ENCODE measurements around the gene GAB2.

GAB2 gene

GRCh38 chr11:78341841-78342240 lies 75.8 kb downstream of the GAB2 start:
- no peak for DNase-seq (ENCODE audit: low spot score)

- no peak for DNase-seq (ENCODE audit: low spot score)
Observed at GRCh38 chr11:78340530-78340929, 77.1 kb downstream of the GAB2 start.

- DNase-seq (ENCODE audit: low spot score) = no peak
Observed at GRCh38 chr11:78339945-78340344, 77.7 kb downstream of the GAB2 start.

DNA sequence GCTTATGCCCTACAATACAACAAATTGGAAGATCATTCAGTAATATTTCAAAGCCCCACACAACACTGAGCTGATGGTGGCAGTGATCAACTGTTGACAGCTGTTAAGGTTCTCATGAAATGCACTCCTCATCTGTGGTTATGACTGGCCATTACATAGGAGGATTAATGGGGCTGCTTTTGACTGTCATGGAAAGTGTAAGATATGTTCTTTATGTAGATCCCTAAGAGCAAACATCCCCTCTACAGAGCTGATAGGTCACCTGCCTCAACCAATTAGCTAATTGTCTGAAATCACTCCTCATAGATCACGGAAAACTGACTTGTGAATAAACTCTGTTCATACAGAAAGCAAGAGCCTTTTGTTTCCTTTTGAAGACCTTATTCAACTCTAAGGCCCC lies 78.1 kb downstream of the GAB2 start:
- no peak for DNase-seq (ENCODE audit: low spot score)

DNA sequence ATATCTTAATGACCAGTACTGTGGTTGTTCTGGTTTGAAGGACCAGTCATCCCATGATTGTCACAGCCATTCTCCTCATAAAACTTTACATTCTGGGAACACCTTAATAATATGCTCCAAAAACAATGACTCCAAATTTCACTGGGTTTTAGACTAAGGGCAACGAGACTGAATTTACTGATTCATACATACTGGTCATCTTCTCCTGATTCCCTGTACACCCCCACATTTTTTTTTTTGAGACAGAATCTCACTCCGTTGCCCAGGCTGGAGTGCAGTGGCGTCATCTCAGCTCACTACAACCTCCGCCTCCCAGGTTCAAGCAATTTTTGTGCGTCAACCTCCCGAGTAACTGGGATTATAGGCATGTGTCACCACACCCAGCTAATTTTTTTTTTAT lies 78.9 kb downstream of the GAB2 start:
- DNase-seq (ENCODE audit: low spot score) = no peak

DNA sequence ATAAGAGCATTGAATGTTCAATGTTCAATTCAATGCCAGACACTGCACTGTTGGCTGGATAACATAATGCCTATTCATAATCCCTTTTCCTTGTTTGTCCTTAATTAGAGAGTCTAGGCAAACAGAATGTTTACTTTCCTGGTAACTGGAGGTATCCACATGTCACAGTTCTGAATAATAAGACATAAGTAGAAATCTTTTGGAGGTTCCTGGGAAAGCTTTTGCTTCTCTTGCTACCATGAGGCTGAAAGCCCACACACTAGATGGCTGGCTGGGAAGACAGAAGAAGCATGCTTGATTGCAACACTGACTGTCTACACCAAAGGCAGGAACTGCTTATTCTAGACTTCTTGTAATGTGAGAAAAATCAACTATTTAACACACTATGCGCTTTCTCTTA lies 79.5 kb downstream of the GAB2 start:
- DNase-seq (ENCODE audit: low spot score) = no peak

DNA sequence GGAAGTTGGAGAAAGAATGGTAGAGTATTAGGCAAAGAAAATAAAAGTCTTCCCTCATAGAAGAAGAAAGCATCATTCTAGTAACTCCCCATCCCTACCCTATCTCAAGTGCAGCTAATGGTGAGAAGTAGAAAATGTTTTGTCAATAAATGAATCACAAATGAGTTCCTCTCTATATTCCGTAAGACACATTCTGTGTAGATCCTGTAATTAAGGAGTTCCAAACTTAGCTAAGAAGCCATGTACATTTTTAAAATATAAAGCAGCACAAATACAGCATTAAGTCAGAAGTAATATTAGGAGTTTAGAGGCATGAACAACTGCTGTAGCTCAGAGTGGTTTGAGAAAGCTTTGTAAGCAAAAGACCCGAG lies 80.1 kb downstream of the GAB2 start:
- DNase-seq (ENCODE audit: low spot score) = no peak

DNA sequence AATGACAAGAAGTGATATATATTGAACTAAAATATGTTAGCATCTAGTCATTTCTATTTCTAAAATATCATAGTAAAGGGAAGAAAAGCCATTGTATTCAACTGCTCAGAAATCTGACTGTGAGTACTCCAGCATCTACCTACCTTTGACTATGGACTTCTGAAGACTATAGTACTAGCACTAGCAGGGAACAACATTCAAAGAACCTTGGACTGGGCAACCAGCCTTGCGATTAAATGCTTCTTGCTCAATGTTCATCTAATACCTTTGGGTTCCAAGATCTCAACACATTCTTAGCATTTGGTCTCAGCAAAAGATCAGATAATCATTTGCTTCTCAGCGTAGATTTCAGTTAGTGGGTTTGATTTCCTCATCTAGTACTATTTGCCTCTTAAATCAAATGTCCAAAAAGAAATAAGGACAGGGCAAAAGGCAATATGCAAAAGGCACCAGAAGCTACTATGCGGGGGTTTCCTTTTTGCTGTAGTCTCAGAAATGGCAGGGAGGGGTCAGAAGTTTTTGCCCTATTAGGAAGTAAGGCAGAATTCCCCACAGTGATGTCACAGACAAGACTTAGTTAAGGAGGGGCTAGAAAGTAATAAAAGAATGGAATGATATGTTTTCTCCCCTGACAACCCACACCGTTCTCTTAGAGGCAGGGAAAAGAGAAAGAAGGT lies 80.6 kb downstream of the GAB2 start:
- no peak for DNase-seq (ENCODE audit: low spot score)

GRCh38 chr11:78334109-78334508 lies 83.5 kb downstream of the GAB2 start:
- DNase-seq (ENCODE audit: low spot score) = no peak

GRCh38 chr11:78332872-78333271 lies 84.7 kb downstream of the GAB2 start:
- no peak for DNase-seq (ENCODE audit: low spot score)

DNA sequence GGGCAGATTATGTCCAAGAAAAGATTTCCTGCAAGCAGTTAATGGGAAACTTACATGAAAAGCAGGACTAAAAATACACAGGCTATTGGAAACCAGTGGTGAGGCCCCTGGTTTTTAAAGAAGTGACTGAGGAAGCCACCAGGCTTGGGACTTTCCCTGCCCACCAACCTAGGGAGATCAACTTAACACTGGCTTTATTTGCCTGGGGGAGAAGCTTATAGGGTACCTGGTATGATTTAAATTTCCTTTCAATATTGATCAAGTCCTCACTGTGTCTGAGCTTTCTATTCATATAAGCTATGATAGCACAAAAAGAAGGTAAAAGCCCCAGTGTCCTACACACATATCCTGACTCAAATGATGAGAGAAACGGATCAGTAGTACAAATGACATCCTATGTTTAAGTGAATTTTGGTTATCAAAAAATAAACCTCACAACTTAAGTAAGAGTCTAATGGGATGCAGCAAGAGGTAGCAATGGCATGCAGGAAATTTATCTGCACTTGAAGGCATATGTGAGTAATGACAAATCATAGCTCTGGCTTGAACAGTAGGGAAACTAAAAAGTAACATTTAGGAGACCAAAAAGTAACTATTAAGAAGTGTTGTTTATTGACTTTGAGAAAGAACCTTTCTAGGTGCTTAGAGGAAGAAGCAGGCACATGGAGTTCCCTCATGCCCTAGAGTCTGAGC lies 85.3 kb downstream of the GAB2 start:
- no peak for DNase-seq (ENCODE audit: low spot score)

GRCh38 chr11:78331711-78332110 lies 85.9 kb downstream of the GAB2 start:
- DNase-seq (ENCODE audit: low spot score) = no peak

- DNase-seq (ENCODE audit: low spot score) = no peak
Observed at GRCh38 chr11:78330361-78330760, 87.3 kb downstream of the GAB2 start.

- no peak for DNase-seq (ENCODE audit: low spot score)
Observed at GRCh38 chr11:78327945-78328344, 89.7 kb downstream of the GAB2 start.

DNA sequence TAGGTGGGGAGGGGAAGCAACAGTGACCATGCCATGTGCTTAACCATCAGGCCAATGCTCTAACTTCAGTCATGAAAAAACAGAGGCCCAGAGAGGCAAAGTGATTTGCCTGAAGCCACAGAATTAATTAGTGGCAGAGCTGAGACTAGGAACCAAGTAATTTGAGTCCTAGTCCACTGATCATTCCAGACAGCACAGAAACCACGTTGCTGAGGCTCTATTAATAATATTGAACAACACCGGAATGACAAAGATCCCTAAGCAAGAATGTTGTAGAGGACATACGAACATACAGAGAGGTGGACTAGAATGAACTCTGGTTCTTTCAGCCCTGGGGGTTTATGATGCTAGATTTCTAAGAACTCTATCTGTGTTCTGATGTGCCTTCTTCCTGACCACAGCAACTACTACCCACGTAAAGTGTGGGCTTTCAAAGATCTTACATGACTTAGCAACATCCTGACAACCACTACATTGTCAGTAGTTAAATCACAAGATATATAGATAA lies 92.3 kb downstream of the GAB2 start:
- DNase-seq (ENCODE audit: low spot score) = no peak

- no peak for DNase-seq (ENCODE audit: low spot score)
Observed at GRCh38 chr11:78323363-78323762, 94.3 kb downstream of the GAB2 start.

GRCh38 chr11:78319453-78319955 lies 98.1 kb downstream of the GAB2 start:
- no peak for DNase-seq (ENCODE audit: low spot score)

DNA sequence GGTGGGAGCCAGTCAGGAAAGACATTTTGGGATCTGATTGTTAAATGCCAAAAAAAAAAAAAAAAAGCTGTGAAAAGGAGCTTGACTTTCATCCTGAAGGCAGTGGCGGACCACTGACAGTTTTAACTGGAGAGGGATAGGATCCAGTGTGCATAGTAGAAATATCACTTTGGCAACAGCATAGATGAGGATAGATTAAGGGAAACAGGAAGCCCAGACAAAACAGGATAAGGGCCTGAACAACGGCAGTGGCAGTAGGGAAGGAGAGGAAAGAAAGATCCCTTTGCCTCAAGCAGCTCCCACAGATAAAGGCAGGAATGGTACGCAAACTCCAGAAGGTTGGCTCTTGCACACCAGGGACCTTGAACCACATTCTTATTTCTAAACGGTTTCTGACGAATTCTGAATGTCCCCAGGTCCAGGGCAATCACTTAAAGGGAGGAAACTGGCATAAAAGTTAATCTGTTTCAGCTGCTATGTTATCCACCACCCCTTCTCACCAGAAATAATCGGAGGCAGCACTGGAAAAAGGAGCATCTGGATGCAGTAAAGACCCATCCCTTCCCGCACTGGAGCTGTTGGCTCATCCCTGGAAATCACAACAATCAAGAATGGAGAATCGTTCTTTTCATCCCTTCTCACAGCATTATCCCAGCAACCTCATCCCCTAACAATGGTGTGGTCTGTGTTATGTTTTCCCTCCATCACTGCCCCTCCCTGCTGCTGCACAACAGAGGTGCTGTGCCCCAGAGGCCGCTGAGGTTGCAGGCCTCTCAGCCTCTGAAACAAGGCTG lies 99.1 kb downstream of the GAB2 start:
- DNase-seq (ENCODE audit: low spot score) = no peak

DNA sequence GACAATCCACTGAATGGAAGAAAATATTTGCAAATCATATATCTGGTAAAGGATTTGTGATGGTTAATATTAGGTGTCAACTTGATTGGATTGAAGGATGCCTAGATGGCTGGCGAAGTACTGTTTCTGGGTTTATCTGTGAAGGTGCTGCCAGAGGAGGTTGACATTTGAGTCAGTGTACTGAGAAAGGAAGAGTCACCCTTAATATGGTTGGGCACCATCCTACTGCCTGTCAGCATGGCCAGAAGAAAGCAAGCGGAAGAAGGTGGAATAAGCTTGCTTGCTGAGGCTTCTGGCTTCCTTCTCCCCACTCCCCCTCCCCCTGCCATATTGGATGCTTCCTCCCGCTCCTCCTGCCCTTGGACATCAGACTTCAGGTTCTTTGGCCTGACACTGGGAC lies 101.9 kb downstream of the GAB2 start:
- no peak for DNase-seq (ENCODE audit: low spot score)

GRCh38 chr11:78314762-78315161 lies 102.9 kb downstream of the GAB2 start:
- DNase-seq (ENCODE audit: low spot score) = no peak

- no peak for DNase-seq (ENCODE audit: low spot score)
Observed at GRCh38 chr11:78313898-78314297, 103.7 kb downstream of the GAB2 start.

- peak; percentile 73 for DNase-seq (ENCODE audit: low spot score)
Observed at GRCh38 chr11:78313181-78313795, 104.3 kb downstream of the GAB2 start.
